Gastrocnemius medialis (tissue), 4 donors: ENCODE measurements around the gene KIAA1217. TPM values are rescaled to one million over a fixed set of nuclear protein-coding genes. Genes with fewer than 3 reads are reported as not detected.

Source experiments
- ATAC-seq, 2 donors: fragments of 150-250 bp; one replicate each; pipeline ENCODE4 v1.9.1; 2016
- DNase-seq, 2 donors: peaks; one replicate each; pipeline ENCODE4 v3.0.0-alpha.2; 2019
- H3K27ac ChIP-seq, 4 donors: fragments of 200-600 bp; sonication (generic); 1 replicate in 1 of 4; 2 replicates in 3 of 4; pipeline ENCODE4 v1.5.1; 2016 to 2018; ENCODE audit warnings: mild to moderate bottlenecking in 2 of 4, moderate library complexity in 1 of 4
- H3K27me3 ChIP-seq, 3 donors: fragments of 200-600 bp; sonication (generic) in 2 of 3; 1 replicate in 1 of 3; 2 replicates in 2 of 3; pipeline versions ENCODE4 v1.5.1 to v1.6.0; 2016 to 2019; ENCODE audit warnings: mild to moderate bottlenecking in 1 of 3, moderate library complexity in 1 of 3
- H3K36me3 ChIP-seq, 2 donors: fragments of 200-600 bp; sonication (generic) in 1 of 2; one replicate each; pipeline ENCODE4 v1.5.1; 2017 to 2018
- H3K4me1 ChIP-seq, 2 donors: fragments of 200-600 bp; sonication (generic) in 1 of 2; one replicate each; pipeline ENCODE4 v1.5.1; 2016 to 2017; ENCODE audit warnings: mild to moderate bottlenecking in 2 of 2
- H3K4me3 ChIP-seq, 4 donors: fragments of 200-600 bp; sonication (generic) in 3 of 4; 1 replicate in 1 of 4; 2 replicates in 3 of 4; pipeline ENCODE4 v1.5.1; 2016 to 2019; ENCODE audit warnings: mild to moderate bottlenecking in 2 of 4
- H3K9me3 ChIP-seq, 3 donors: fragments of 200-600 bp; sonication (generic) in 2 of 3; 1 replicate in 1 of 3; 2 replicates in 2 of 3; pipeline ENCODE4 v1.5.1; 2016 to 2019
- POLR2A ChIP-seq, 2 donors: fragments of 450-650 bp; IDR thresholded peaks; one replicate each; pipeline ENCODE4 v1.6.1; 2017; ENCODE audit warnings: antibody characterized with exemption in 2 of 2, mild to moderate bottlenecking in 2 of 2, moderate library complexity in 2 of 2
- in situ Hi-C, 4 donors: fragments of 200-750 bp; cut with MboI; loops; one replicate each; pipeline versions ENCODE4 v1.15.0 to v1.8.0; 2017; ENCODE audit warnings: low sequenced_read_pairs in 4 of 4
- intact Hi-C: fragments of 100-400 bp; cut with DNase I; formaldehyde crosslinking; loops from one replicate; pipeline ENCODE4 v1.15.1; 2023; ENCODE audit warnings: low total_unique reads
- total RNA-seq, 4 donors: library from RNA; depleted of rRNA; stranded (reverse); fragments of >200 nt; gene quantifications; one replicate each; pipeline versions ENCODE4 v1.1.0 to v1.2.3, GENCODE V29; 2016
- TF ChIP-seq, protein P1 (sequence below), 5 experiments: fragments of 450-650 bp in 3 of 5; fragments of 200-600 bp in 2 of 5; sonication (generic) in 2 of 5; IDR thresholded peaks in 4 of 5; conservative IDR thresholded peaks in 1 of 5; 1 replicate in 4 of 5; 2 replicates in 1 of 5; pipeline ENCODE4 v1.5.1; 2016 to 2019; ENCODE audit warnings: antibody characterized with exemption in 5 of 5, mild to moderate bottlenecking in 3 of 5, moderate library complexity in 3 of 5

Gene KIAA1217, protein sequence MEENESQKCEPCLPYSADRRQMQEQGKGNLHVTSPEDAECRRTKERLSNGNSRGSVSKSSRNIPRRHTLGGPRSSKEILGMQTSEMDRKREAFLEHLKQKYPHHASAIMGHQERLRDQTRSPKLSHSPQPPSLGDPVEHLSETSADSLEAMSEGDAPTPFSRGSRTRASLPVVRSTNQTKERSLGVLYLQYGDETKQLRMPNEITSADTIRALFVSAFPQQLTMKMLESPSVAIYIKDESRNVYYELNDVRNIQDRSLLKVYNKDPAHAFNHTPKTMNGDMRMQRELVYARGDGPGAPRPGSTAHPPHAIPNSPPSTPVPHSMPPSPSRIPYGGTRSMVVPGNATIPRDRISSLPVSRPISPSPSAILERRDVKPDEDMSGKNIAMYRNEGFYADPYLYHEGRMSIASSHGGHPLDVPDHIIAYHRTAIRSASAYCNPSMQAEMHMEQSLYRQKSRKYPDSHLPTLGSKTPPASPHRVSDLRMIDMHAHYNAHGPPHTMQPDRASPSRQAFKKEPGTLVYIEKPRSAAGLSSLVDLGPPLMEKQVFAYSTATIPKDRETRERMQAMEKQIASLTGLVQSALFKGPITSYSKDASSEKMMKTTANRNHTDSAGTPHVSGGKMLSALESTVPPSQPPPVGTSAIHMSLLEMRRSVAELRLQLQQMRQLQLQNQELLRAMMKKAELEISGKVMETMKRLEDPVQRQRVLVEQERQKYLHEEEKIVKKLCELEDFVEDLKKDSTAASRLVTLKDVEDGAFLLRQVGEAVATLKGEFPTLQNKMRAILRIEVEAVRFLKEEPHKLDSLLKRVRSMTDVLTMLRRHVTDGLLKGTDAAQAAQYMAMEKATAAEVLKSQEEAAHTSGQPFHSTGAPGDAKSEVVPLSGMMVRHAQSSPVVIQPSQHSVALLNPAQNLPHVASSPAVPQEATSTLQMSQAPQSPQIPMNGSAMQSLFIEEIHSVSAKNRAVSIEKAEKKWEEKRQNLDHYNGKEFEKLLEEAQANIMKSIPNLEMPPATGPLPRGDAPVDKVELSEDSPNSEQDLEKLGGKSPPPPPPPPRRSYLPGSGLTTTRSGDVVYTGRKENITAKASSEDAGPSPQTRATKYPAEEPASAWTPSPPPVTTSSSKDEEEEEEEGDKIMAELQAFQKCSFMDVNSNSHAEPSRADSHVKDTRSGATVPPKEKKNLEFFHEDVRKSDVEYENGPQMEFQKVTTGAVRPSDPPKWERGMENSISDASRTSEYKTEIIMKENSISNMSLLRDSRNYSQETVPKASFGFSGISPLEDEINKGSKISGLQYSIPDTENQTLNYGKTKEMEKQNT (N-terminal part only)
- total RNA-seq: 100 to 1,000 TPM; 152 to 266 (median 155) TPM

DNA sequence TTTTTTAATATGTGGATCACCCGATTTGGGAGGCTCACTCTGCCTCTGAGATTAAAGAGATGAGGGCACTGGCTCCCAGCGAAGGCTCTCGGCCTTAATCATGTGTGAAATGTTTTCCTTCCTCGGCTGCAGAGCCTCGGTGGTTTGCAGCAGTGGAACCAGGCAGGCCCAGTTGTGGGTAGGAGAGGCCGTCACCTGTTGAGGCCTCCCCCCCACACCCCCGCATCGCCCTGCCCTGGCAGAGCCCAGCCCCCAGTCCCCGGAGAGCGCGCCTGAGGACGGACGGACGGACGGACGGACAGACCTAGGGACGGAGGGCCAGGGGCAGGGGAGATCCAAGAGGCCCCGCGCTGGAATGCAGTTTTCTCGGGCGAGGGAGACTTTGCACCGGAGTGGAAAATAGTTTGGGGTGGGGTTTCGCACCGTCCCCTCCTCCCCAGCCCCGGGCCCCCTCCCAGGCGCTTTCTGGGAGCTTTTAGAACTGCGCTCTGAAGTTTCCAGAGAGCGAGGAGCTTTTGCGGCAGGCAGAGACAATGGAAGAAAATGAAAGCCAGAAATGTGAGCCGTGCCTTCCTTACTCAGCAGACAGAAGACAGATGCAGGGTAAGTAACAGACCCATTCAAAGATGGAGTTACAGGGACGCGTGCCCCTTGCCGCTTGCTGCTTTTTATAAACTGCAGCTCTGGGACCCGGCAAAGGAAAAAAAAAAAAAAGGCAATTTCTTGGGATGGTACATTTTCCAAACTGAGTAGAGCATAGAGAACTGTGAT is at the start of gene KIAA1217:
Gene KIAA1217, plus strand, starts transcription at position 478 of the 771 bp plus-strand sequence. Its CDS starts 56 bp downstream, at position 534.
- peak; percentile 61 to 65 for ATAC-seq
- H3K4me3 ChIP-seq: peak within 1 kb of the TSS; percentile 62 to 86 (median 69)
- intact Hi-C loops: loop anchor here (5.0 to 10.0 kb wide), 4 partner anchors 92 to 806 kb away; partner anchors contain the start of genes ENKUR and THNSL1
- H3K27me3 ChIP-seq: no peaks in the 10 kb centered on the region
- peak; percentile 74 to 87 for DNase-seq
- no peaks in the 10 kb centered on the region for H3K36me3 ChIP-seq
- peak within 1 kb of the TSS; percentile 92 to 96 (median 94) for H3K27ac ChIP-seq
- H3K4me1 ChIP-seq: peaks cover 71 to 73% of the 10 kb centered on the region in 2 donors
- in situ Hi-C loops: loop anchor here (10.0 to 25.0 kb wide), 3 partner anchors 153 to 316 kb away; no protein-coding TSS in a partner anchor
- no peaks in the 10 kb centered on the region for H3K9me3 ChIP-seq
- peak; percentile 47 to 66 for TF ChIP-seq POLR2A (IDR thresholded peaks at IDR 0.05)
- TF ChIP-seq, protein P1, sequence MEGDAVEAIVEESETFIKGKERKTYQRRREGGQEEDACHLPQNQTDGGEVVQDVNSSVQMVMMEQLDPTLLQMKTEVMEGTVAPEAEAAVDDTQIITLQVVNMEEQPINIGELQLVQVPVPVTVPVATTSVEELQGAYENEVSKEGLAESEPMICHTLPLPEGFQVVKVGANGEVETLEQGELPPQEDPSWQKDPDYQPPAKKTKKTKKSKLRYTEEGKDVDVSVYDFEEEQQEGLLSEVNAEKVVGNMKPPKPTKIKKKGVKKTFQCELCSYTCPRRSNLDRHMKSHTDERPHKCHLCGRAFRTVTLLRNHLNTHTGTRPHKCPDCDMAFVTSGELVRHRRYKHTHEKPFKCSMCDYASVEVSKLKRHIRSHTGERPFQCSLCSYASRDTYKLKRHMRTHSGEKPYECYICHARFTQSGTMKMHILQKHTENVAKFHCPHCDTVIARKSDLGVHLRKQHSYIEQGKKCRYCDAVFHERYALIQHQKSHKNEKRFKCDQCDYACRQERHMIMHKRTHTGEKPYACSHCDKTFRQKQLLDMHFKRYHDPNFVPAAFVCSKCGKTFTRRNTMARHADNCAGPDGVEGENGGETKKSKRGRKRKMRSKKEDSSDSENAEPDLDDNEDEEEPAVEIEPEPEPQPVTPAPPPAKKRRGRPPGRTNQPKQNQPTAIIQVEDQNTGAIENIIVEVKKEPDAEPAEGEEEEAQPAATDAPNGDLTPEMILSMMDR (IDR thresholded peaks at IDR 0.05 in 4 of 5, conservative IDR thresholded peaks at IDR 0.05 in 1 of 5): no peak

DNA sequence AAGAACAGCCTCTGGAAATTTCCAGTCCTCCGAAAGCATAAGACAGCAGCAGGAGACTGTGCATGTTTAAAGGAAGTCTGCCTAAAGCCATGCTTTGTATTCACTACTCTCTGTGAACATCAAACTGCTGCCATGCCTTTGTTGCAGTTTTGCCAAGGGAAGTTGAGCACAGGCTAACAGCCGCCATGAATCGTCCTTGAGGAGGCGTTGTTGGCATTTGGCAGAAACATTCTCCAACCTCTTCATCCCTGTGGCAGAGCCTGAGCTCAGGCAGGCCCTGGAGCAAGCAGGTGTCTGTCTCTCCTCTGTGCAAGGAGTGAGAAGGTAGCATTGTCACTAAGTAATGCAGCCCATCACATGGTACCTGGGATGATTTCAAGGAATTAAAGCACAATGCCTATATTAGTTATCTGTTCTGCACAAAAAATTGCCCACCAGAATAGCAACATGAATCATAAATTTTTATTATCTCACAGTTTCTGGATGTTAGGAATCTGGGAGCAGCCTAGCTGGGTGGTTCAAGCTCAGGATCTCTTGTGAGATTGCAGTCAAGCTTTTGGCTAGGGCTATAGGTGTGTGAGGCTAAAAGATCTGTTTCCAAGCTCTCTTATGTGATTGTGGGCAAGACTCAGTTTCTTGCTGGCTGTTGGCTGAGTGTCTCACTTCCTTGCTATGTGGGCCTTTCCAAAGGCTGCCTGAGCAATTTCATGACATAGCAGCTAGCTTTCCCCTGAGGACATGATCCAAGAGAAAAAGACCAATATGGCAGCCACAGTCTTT is 46.5 kb upstream of the KIAA1217 start:
- Histone ChIP-seq H3K36me3 (no peaks in the 10 kb centered on the region), H3K4me3 (no peak overlapping the region), H3K27ac (no peak overlapping the region), H3K27me3 (no peaks in the 10 kb centered on the region), H3K4me1 (no peaks in the 10 kb centered on the region), H3K9me3 (no peaks in the 10 kb centered on the region)
- in situ Hi-C loops: no loop called here
- intact Hi-C loops: no loop called here
- no peak for ATAC-seq
- TF ChIP-seq, protein P1 (IDR thresholded peaks at IDR 0.05 in 4 of 5, conservative IDR thresholded peaks at IDR 0.05 in 1 of 5): no peak
- TF ChIP-seq POLR2A (IDR thresholded peaks at IDR 0.05): no peak
- DNase-seq: no peak

DNA sequence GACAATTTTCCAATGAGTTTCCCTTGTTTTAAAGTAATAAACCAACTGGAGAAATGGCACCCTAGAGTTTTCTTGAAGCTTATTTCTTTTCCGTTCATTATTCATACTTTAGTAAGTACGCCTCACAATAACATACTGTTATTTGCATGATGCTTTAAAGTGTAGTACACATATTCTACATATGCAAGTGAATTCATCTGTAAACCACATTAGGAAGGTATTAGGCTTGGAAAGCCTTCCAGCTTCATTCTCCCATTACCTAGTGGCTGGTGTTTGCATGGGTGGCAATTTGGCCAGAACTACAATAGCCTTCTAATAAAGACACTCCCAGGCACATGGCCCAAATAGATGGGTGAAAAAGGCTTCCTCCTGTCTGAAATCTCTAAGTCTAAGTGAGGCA is 45.5 kb upstream of the KIAA1217 start:
- Histone ChIP-seq H3K27ac (no peak overlapping the region), H3K9me3 (no peaks in the 10 kb centered on the region), H3K4me3 (no peak overlapping the region), H3K36me3 (no peaks in the 10 kb centered on the region), H3K27me3 (no peaks in the 10 kb centered on the region), H3K4me1 (peaks cover 1 to 2% of the 10 kb centered on the region in 2 donors)
- ATAC-seq (no peak), DNase-seq (no peak)
- TF ChIP-seq, protein P1 (IDR thresholded peaks at IDR 0.05 in 4 of 5, conservative IDR thresholded peaks at IDR 0.05 in 1 of 5): no peak
- TF ChIP-seq POLR2A (IDR thresholded peaks at IDR 0.05): no peak
- intact Hi-C loops: no loop called here
- in situ Hi-C loops: no loop called here
